Smooth muscle cell (in vitro differentiated cells): Measurements from ENCODE around the gene EGFLAM. TPM values are rescaled to one million over a fixed set of nuclear protein-coding genes. Genes with fewer than 3 reads are reported as not detected.

Source experiments
- DNase-seq: peaks from one replicate; lab custom pipeline; 2025; ENCODE audit not compliant: unreplicated experiment; lab: John Stamatoyannopoulos, UW
- H2AFZ ChIP-seq: fragments of 200-600 bp; sonication (generic); 2 replicates; pipeline ENCODE4 v1.6.0; 2016; ENCODE audit warnings: antibody characterized with exemption, low read depth, mild to moderate bottlenecking
- H3F3A ChIP-seq: fragments of 200-600 bp; sonication (generic); 2 replicates; pipeline ENCODE4 v1.6.0; 2017; ENCODE audit warnings: antibody characterized with exemption, low read depth
- H3K27ac ChIP-seq: fragments of 200-600 bp; sonication (generic); 2 replicates; pipeline ENCODE4 v1.5.1; 2016; ENCODE audit warnings: low read depth, mild to moderate bottlenecking
- H3K27me3 ChIP-seq: fragments of 200-600 bp; sonication (generic); 2 replicates; pipeline ENCODE4 v1.6.1; 2016; ENCODE audit warnings: low read depth, mild to moderate bottlenecking
- H3K36me3 ChIP-seq: fragments of 200-600 bp; sonication (generic); 2 replicates; pipeline ENCODE4 v1.5.1; 2016; ENCODE audit warnings: low read depth
- H3K4me1 ChIP-seq: fragments of 200-600 bp; sonication (generic); 2 replicates; pipeline ENCODE4 v1.5.1; 2016; ENCODE audit warnings: low read depth
- H3K4me2 ChIP-seq: fragments of 200-600 bp; sonication (generic); 2 replicates; pipeline ENCODE4 v1.6.0; 2016; ENCODE audit warnings: mild to moderate bottlenecking
- H3K4me3 ChIP-seq: fragments of 200-600 bp; sonication (generic); 2 replicates; pipeline ENCODE4 v1.5.1; 2016; ENCODE audit warnings: mild to moderate bottlenecking
- H3K79me2 ChIP-seq: fragments of 200-600 bp; sonication (generic); 2 replicates; pipeline ENCODE4 v1.6.0; 2016; ENCODE audit warnings: low read depth, mild to moderate bottlenecking
- H3K9ac ChIP-seq: fragments of 200-600 bp; sonication (generic); 2 replicates; pipeline ENCODE4 v1.6.0; 2016; ENCODE audit warnings: low read depth
- H3K9me3 ChIP-seq: fragments of 200-600 bp; sonication (generic); replicated peaks from 2 replicates; pipeline ENCODE4 v1.5.1; 2016; ENCODE audit warnings: low read depth
- H4K20me1 ChIP-seq: fragments of 200-600 bp; sonication (generic); 2 replicates; pipeline ENCODE4 v1.6.0; 2016; ENCODE audit warnings: low read depth
- CTCF ChIP-seq: fragments of 200-600 bp; sonication (generic); IDR thresholded peaks from 2 replicates; pipeline ENCODE4 v1.5.1; 2017; ENCODE audit warnings: borderline replicate concordance, mild to moderate bottlenecking, antibody characterized with exemption; ENCODE audit not compliant: insufficient read depth, poor library complexity, severe bottlenecking
- WGBS: methylation state at CpG from one replicate; pipeline ENCODE4 v1.1.7; 2016; ENCODE audit warnings: low lambda C conversion rate; 5-methylcytosine and 5-hydroxymethylcytosine counted together
- polyA plus RNA-seq: library from polyadenylated mRNA; unstranded; fragments of >200 nt; fragmentation: Nextera tagmentation; extraction: Ambion mirVana; gene quantifications from 2 replicates; pipeline ENCODE4 v1.2.1, GENCODE V29; 2016
- total RNA-seq: library from RNA; depleted of rRNA; stranded (reverse); fragments of >200 nt; gene quantifications from 2 replicates; pipeline ENCODE4 v1.2.3, GENCODE V29; 2014

EGFLAM gene
- total and polyA plus RNA-seq, 2 experiments from 2014 or later: 103 to 194 TPM

GRCh38 chr5:38420691-38421390 is 162.5 kb downstream of the EGFLAM start:
- no peak overlapping the region for H3K4me2 ChIP-seq
- DNase-seq: no peak
- no peak overlapping the region for H3K9ac ChIP-seq
- H3K4me3 ChIP-seq: no peak overlapping the region
- H3K79me2 ChIP-seq: no peaks in the 10 kb centered on the region
- TF ChIP-seq CTCF: peak; percentile 66
- H3K4me1 ChIP-seq: no peaks in the 10 kb centered on the region
- H3K36me3 ChIP-seq: no peaks in the 10 kb centered on the region
- H3K27me3 ChIP-seq: no peaks in the 10 kb centered on the region
- H3K27ac ChIP-seq: peak overlapping the region; percentile 32
- no peaks in the 10 kb centered on the region for H3K9me3 ChIP-seq
- no peaks in the 10 kb centered on the region for H4K20me1 ChIP-seq
- H3F3A ChIP-seq: no peaks in the 10 kb centered on the region
- no peak overlapping the region for H2AFZ ChIP-seq
- 62% methylated on average over 6 of the region's 6 CpGs for WGBS

- WGBS: 87% methylated on average over 1 of the region's 1 CpG
- no peak overlapping the region for H3K9ac ChIP-seq
- H3K4me1 ChIP-seq: no peaks in the 10 kb centered on the region
- no peak overlapping the region for H3K4me3 ChIP-seq
- no peak overlapping the region for H2AFZ ChIP-seq
- TF ChIP-seq CTCF: no peak
- no peaks in the 10 kb centered on the region for H3F3A ChIP-seq
- H3K27me3 ChIP-seq: no peaks in the 10 kb centered on the region
- H3K4me2 ChIP-seq: peak overlapping the region; percentile 20
- no peak for DNase-seq
- H4K20me1 ChIP-seq: no peaks in the 10 kb centered on the region
- no peaks in the 10 kb centered on the region for H3K79me2 ChIP-seq
- H3K27ac ChIP-seq: peak overlapping the region; percentile 10
- H3K36me3 ChIP-seq: no peaks in the 10 kb centered on the region
- H3K9me3 ChIP-seq: no peaks in the 10 kb centered on the region
Observed at GRCh38 chr5:38422622-38423021, 164.3 kb downstream of the EGFLAM start.

- H3K9me3 ChIP-seq: no peaks in the 10 kb centered on the region
- no peak overlapping the region for H3K9ac ChIP-seq
- no peaks in the 10 kb centered on the region for H3K4me1 ChIP-seq
- no peak overlapping the region for H3K4me3 ChIP-seq
- TF ChIP-seq CTCF: no peak
- H3K27ac ChIP-seq: peak overlapping the region; percentile 10
- no peak for DNase-seq
- H3K27me3 ChIP-seq: no peaks in the 10 kb centered on the region
- no peaks in the 10 kb centered on the region for H3K36me3 ChIP-seq
- H3F3A ChIP-seq: no peaks in the 10 kb centered on the region
- no peak overlapping the region for H2AFZ ChIP-seq
- H4K20me1 ChIP-seq: no peaks in the 10 kb centered on the region
- H3K4me2 ChIP-seq: peak overlapping the region; percentile 20
- no peaks in the 10 kb centered on the region for H3K79me2 ChIP-seq
- 72% methylated on average over 5 of the region's 5 CpGs for WGBS
Observed at GRCh38 chr5:38423276-38424147, 165.2 kb downstream of the EGFLAM start.
